ENCODE data around the gene CEP170.
A peak's percentile ranks its signal among the peaks of the same experiment; 100 is the strongest.
"Not testable (repeated sequence)": the region's sequence is repeated elsewhere in the genome, so short reads cannot be mapped to it uniquely, and the experiment has no call there.

CEP170 gene

GRCh38 chr1:243233908-243234307, 21.2 kb downstream of the CEP170 start:
- no peak for DNase-seq (ENCODE audit: low read depth)

DNA sequence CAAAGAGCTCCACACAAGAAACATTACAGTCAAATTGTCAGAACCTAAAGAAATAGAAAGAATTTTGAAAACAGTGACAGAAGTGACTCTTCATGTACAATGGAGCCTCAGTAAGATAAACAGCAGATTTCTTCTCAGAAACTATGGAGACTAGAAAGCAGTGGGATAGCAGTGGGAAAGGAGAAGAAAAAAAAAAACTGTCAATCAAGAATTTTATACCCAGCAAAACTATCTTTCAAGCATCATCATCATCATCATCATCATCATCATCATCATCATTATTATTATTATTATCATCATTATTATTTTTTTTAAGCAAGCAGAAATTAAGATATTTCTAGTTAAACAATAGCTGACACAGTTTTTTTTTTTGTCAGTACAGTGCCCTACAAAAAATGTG, 24.2 kb downstream of the CEP170 start:
- no peak for DNase-seq (ENCODE audit: low read depth)

- DNase-seq (ENCODE audit: low read depth), result no peak
Observed at GRCh38 chr1:243229526-243229925, 25.6 kb downstream of the CEP170 start.

- DNase-seq (ENCODE audit: low read depth), result no peak
Observed at GRCh38 chr1:243227622-243228021, 27.5 kb downstream of the CEP170 start.

GRCh38 chr1:243218059-243218458, 37.0 kb downstream of the CEP170 start:
- no peak for DNase-seq (ENCODE audit: low read depth)

- DNase-seq (ENCODE audit: low read depth), result no peak
Observed at GRCh38 chr1:243217349-243217748, 37.7 kb downstream of the CEP170 start.

GRCh38 chr1:243216741-243217140, 38.3 kb downstream of the CEP170 start:
- DNase-seq (ENCODE audit: low read depth), result no peak

DNA sequence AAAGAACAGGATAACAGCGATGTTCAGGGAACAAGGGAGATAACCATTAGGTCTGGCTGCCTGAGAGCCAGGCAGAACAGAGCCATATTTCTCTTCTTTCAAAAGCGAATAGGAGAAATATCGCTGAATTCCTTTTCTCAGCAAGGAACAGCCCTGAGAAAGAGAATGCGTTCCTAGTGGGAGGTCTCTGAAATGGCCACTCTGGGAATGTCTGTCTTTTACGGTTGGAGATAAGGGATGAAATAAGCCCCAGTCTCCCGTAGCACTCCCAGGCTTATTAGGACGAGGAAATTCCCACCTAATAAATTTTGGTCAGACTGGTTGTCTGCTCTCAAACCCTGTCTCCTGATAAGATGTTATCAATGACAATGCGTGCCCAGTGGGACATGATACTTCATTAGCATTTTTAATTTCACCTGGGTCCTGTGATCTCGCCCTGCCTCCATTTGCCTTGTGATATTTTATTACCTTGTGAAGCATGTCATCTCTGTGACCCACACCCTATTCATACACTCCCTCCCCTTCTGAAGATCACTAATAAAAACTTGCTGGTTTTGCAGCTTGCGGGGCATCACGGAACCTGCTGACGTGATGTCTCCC, 39.7 kb downstream of the CEP170 start:
- not testable (repeated sequence) for DNase-seq (ENCODE audit: low read depth)

GRCh38 chr1:243213045-243213787, 41.9 kb downstream of the CEP170 start:
- DNase-seq (ENCODE audit: low read depth), result peak; percentile 40

GRCh38 chr1:243211984-243212383, 43.1 kb downstream of the CEP170 start:
- not testable (repeated sequence) for DNase-seq (ENCODE audit: low read depth)

DNA sequence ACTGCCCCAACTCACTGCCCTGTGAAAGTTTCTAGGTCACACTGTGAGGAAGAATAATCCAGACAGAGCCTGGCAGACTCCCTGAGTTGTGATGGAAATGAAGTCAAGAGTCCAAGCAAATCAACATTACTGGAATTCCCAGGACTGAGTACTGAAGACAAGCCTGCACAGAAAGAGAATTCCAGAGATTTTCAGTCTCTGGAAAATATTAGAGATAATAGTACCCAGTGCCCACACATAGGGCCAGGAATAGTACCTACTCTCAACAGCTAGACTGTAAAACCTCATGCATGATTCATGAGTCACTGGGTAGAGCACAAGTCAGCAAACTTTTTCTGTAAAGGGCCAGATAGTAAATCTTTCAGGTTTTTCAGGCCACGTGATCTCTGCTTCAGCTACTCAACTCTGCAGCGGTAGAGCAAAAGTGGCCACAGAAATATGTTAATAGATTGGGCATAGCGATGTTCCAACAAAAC, 50.0 kb downstream of the CEP170 start:
- DNase-seq (ENCODE audit: low read depth), result peak; percentile 54

DNA sequence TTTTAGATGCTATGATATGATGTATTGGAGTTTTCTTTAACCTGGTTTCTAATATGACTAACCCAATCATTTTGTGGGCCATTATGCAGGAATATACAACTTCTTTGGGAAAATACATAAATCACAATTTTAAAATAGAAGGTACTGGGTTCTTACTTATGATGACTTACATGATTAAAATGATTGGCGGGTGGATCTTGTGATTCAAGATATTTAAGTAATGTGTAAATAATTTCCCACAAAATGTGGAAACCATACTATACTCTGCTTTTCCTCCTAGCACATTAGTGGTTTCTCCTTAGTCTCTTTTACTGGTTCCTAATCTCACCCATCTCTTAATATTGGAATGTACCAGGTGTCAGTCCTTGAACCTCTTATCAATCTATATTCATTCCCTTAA, 50.7 kb downstream of the CEP170 start:
- DNase-seq (ENCODE audit: low read depth), result not testable (repeated sequence)

GRCh38 chr1:243203196-243203595, 51.9 kb downstream of the CEP170 start:
- not testable (repeated sequence) for DNase-seq (ENCODE audit: low read depth)

DNA sequence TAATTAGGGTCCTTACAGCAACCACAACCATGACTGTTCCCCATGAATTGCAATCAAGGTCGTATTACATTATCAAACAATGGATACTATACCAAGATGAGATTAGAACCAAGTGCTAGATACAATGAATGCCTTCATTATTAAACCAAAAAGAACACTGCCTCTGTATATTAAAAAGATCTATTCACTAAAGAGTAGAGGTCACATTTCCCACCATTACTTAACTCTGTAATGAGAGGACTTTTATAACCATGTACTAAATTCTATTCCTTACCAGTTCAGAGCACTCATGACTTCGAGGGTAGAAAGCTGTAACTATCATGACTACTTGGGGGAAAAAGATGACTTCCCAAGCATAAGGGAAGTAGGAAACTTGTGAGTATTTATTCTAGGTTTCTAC, 53.8 kb downstream of the CEP170 start:
- not testable (repeated sequence) for DNase-seq (ENCODE audit: low read depth)

DNA sequence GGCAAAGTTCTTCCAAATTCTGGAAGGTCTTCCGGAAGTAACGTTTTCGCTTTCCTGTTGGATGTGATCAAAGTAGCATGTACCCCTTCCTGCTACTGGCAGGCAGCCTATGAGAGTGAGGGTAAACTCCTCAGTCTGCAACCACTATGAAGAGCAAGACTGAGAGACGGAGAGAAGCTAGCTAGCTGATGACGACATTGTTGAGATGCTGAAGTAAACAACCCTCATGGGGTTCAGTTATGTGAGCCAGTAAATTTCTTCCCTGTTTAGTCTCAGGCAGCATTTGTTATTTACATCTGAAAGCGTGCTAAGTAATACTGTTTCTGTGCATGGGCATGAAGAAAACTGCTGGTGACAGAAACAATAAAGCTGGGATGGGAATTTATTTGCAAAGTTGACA, 57.6 kb downstream of the CEP170 start:
- DNase-seq (ENCODE audit: low read depth), result not testable (repeated sequence)

- DNase-seq (ENCODE audit: low read depth), result not testable (repeated sequence)
Observed at GRCh38 chr1:243193330-243193729, 61.8 kb downstream of the CEP170 start.

GRCh38 chr1:243186201-243186995, 68.7 kb downstream of the CEP170 start:
- not testable (repeated sequence) for DNase-seq (ENCODE audit: low read depth)

- DNase-seq (ENCODE audit: low read depth), result not testable (repeated sequence)
Observed at GRCh38 chr1:243184787-243185186, 70.3 kb downstream of the CEP170 start.

DNA sequence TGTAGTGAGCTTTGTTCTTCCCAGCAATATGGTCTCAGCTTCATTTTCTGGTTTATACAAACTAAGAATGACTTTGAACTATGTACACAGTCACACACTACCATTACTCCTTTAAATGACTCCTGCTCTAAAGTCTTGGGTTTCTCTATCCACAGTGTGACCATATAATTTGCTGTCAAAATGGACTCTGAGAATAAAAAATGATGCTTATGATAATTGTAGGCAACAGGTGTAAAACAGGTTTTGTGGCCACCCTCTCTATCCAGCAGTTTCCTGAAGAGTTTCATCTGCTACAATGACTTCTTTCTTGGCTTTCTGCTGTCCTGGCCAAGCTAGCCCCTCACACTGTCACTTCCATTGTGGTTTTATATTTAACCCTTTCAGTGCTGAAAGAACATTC, 71.4 kb downstream of the CEP170 start:
- not testable (repeated sequence) for DNase-seq (ENCODE audit: low read depth)

DNA sequence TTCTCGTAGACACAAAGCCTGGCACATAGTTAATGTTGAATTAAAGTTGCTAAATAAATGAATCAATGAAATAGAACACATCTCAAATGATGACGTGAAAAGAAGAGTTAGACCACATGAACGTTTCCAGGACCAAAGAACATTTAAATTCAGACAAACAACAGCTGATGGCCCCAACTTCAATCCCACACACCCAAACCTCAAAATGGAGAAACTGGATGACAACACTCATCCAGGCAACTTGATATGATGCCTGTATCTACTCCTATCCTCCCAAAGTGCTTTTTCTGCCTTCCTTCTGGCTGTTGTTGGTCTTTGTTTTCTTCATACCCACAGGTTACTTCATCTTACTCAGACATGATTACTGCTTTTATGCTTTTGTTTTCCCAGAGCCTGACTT, 71.9 kb downstream of the CEP170 start:
- DNase-seq (ENCODE audit: low read depth), result not testable (repeated sequence)

GRCh38 chr1:243179720-243180119, 75.4 kb downstream of the CEP170 start:
- DNase-seq (ENCODE audit: low read depth), result no peak

GRCh38 chr1:243177792-243178191, 77.3 kb downstream of the CEP170 start:
- DNase-seq (ENCODE audit: low read depth), result not testable (repeated sequence)

All from stromal cell of bone marrow (primary cell).